Neuron (in vitro differentiated cells): Measurements from ENCODE around the gene SLC35F1.
"Not testable (repeated sequence)": the region's sequence is repeated elsewhere in the genome, so short reads cannot be mapped to it uniquely, and the experiment has no call there.

Experiments
- H2AFZ ChIP-seq: one replicate; pipeline ENCODE4 v1.6.1; 2013; ENCODE audit warnings: low read depth, mild to moderate bottlenecking, inconsistent platforms, low read length, moderate library complexity
- H3K27me3 ChIP-seq: one replicate; pipeline ENCODE4 v1.6.1; 2013; ENCODE audit warnings: low read length; ENCODE audit not compliant: insufficient read depth
- H3K36me3 ChIP-seq: one replicate; pipeline ENCODE4 v1.6.1; 2013; ENCODE audit warnings: low read length; ENCODE audit not compliant: insufficient read depth
- H3K4me1 ChIP-seq: one replicate; pipeline ENCODE4 v1.6.1; 2013; ENCODE audit warnings: low read length; ENCODE audit not compliant: insufficient read depth
- H3K4me3 ChIP-seq: 2 replicates; pipeline ENCODE4 v1.5.1; 2013; ENCODE audit warnings: mild to moderate bottlenecking, low read length, moderate library complexity
- H3K9me3 ChIP-seq: one replicate; pipeline ENCODE4 v1.6.1; 2013; ENCODE audit warnings: low read length

Gene SLC35F1

DNA sequence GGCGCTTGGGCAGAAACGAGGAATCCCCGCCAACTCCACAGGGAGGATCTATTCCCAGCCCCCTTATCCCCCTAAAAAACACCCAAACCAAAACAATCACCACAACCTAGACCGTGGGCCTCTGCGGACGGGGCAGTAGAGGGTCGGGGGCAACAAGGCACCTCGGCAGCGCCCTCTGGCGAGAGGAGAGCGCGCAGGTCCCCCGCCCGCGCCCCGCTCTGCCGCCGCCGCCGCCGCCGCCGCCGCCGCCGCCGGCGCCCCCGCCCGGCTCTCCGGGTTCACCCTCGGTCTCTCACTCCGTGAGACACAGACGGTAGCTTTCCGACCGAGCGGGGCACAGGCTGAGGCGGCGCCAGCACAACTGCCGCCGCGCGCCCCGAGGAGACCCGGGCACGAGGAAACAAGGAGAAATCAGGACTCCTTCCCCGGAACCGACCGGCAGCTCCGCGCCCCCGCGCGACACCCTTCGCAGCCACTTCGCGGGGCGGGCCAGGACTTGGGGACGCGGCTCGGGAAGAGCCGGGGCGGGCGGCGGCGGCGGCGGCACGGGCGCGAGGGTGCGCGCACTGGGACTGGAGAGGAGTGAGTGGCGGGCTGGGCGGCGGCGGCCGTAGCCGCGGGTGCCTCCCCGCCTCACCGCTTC lies at the start of gene SLC35F1:
Gene SLC35F1, plus strand, starts transcription at position 307 of the 643 bp plus-strand sequence.
- Histone ChIP-seq H3K27me3 (no peaks in the 10 kb centered on the region), H2AFZ (peak within 1 kb of the TSS; percentile 92), H3K9me3 (no peaks in the 10 kb centered on the region), H3K4me3 (peak within 1 kb of the TSS; percentile 73), H3K36me3 (no peaks in the 10 kb centered on the region), H3K4me1 (peaks cover 2% of the 10 kb centered on the region)

DNA sequence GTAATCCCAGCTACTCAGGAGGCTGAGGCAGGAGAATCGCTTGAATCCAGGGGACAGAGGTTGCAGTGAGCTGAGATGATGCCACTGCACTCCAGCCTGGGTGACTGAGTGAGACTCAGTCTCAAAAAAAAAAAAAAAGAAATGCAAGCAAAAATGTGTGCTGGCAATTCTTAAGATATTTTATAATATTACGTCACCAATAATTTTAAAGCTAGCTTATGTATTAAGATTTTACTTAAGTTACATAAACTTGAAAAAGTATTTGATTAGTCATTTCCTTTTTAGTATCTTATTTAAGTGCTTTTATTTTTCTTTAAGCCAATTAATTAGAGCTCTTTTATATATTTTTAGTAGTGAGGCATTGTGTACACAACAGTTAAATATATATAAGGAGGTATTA lies 48.5 kb upstream of the SLC35F1 start:
- not testable (repeated sequence) for H3K4me1 ChIP-seq, H2AFZ ChIP-seq, H3K36me3 ChIP-seq, H3K4me3 ChIP-seq, H3K9me3 ChIP-seq, H3K27me3 ChIP-seq

DNA sequence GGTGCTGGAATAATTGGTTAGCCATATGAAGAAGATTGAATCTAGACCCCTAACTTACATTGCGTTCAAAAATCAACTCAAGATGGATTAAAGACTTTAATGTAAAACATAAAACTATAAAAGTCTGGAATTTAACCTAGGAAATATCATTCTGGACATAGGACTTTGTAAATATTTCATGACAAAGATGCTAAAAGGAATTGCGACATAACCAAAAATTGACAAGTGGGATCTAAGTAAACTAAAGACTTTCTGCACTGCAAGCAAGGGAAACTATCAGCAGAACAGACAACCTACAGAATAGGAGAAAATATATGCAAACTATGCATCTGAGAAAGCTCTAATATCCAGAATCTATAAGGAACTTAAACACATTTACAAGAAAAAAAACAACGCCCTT lies 45.5 kb upstream of the SLC35F1 start:
- peaks cover 2% of the 10 kb centered on the region for H3K9me3 ChIP-seq
- H3K4me3 ChIP-seq = no peak overlapping the region
- no peak overlapping the region for H2AFZ ChIP-seq
- no peaks in the 10 kb centered on the region for H3K27me3 ChIP-seq
- no peaks in the 10 kb centered on the region for H3K4me1 ChIP-seq
- no peaks in the 10 kb centered on the region for H3K36me3 ChIP-seq

DNA sequence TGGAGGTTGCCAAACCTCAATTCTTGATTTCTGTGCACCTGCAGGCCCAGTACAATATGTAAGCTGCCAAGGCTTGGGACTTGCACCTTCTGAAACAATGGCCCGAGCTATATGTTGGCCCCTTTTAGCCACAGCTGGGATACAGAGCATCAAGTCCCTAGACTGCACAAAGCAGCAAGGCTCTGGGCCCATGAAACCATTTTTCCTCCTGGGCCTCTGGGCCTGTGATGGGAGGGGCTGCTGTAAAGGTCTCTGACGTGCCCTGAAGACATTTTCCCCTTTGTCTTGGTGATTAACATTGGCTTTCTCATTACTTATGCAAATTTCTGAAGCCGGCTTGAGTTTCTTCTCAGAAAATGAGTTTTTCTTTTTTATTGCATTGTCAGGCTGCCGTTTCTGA lies 40.5 kb upstream of the SLC35F1 start:
- no peaks in the 10 kb centered on the region for H3K36me3 ChIP-seq
- no peaks in the 10 kb centered on the region for H3K27me3 ChIP-seq
- no peak overlapping the region for H3K4me3 ChIP-seq
- H3K9me3 ChIP-seq = peaks cover 2% of the 10 kb centered on the region
- H2AFZ ChIP-seq = no peak overlapping the region
- no peaks in the 10 kb centered on the region for H3K4me1 ChIP-seq

DNA sequence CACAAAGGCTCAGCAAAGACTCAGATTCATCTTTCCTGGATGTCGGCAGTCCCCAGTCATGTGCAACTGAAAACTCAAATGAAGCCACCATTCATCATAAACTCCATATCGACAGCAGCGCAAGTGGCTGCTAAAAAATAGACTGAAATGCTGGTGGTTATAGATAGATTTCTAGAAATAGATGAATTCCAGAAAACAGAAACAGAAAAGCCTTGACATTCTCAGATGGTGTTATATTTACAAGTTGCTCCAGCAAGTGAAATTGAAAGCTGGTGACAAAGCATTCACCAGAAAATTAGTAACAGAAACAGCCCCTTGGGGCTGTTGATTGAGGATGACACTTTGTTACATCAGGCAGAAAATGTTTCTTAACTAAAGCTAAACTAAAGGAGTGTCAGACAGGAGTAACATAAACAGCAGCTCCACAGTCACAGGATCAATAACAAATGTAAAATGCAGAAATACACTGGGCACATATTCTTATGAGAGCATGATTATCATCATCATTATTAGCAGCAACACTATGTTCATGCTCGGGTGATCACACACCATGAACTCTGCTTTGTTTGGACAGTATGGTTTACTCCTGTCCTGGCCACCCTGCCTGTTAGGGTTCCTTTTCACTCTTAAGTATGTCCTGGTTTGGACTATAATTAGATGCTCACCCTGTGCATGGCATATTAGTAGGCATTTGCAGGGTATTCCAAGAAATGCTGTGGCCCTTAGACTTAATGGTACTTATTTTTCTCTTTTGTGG lies 36.4 kb upstream of the SLC35F1 start:
- Histone ChIP-seq H3K9me3 (peaks cover 2% of the 10 kb centered on the region), H3K4me1 (no peaks in the 10 kb centered on the region), H3K36me3 (no peaks in the 10 kb centered on the region), H2AFZ (no peak overlapping the region), H3K27me3 (no peaks in the 10 kb centered on the region), H3K4me3 (no peak overlapping the region)

DNA sequence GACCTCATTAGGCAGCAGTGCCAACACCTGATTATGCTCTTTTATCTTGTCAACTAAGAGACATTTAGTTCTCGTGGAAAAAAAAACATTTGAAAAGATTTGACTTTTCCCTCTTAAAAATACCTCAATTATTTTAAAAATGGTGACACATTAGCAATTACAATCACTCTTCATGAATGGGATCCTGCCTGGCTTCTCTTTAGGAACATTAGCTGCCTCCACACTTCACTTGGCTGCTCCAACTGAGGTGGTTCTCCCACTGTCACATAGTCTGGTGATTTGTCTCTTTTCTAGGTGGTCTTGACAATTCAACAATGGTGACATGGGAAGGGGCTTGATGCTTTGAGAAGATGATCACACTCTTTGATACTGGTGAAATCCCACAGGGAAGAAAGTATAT lies 26.2 kb upstream of the SLC35F1 start:
- Histone ChIP-seq H3K4me1 (peaks cover 11% of the 10 kb centered on the region), H3K27me3 (no peaks in the 10 kb centered on the region), H3K4me3 (no peak overlapping the region), H3K36me3 (no peaks in the 10 kb centered on the region), H2AFZ (no peak overlapping the region), H3K9me3 (no peaks in the 10 kb centered on the region)

DNA sequence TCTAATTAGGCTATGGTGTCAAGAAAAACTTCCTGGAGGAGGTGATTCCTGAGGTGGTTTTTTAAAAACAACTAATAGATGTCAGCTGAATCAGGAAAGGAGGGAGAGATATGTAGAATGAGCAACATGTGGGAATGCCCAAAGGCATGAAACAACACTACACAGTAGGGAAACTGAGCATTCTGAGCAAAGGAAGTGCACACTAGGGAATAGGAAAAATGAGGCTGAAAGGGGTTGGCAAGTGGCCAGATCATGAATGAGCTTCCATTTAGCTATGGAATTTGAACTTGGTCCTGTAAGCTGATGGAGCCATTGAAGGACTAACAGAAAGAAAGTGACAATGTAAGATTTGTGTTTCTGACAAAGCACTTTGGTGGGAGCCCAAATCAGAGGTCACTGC lies 16.9 kb upstream of the SLC35F1 start:
- Histone ChIP-seq H3K4me3 (no peak overlapping the region), H3K9me3 (no peaks in the 10 kb centered on the region)

DNA sequence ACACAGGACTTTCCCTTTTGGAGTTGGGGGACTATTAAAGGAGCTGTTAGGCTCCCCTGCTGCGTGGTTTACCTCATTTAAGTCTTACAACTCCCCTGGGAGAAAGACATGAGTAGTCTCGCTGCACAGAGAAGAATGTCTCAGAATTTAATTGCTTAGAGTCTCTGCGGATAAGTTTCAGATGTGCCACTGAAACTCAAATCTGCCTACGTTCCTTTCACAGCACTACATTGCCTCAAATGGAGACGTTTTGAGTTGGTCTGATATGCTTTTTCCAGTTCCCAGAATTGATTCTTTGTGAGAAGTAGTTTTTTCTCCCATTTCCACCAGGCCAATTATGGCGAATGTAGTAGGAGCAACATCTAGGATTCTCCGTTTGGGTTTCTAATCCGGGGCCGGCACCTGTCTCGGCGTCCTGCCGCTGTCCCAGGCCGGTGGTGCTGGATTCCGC lies 532 bp upstream of the SLC35F1 start:
- Histone ChIP-seq H2AFZ (peak overlapping the region; percentile 92), H3K4me3 (peak overlapping the region; percentile 73), H3K9me3 (no peaks in the 10 kb centered on the region), H3K4me1 (peaks cover 2% of the 10 kb centered on the region), H3K27me3 (no peaks in the 10 kb centered on the region), H3K36me3 (no peaks in the 10 kb centered on the region)

More for the DNA sequence above, 16.9 kb upstream of the SLC35F1 start:
- Histone ChIP-seq H2AFZ (no peak overlapping the region), H3K27me3 (peaks cover 3% of the 10 kb centered on the region), H3K36me3 (no peaks in the 10 kb centered on the region), H3K4me1 (peaks cover 7% of the 10 kb centered on the region)

DNA sequence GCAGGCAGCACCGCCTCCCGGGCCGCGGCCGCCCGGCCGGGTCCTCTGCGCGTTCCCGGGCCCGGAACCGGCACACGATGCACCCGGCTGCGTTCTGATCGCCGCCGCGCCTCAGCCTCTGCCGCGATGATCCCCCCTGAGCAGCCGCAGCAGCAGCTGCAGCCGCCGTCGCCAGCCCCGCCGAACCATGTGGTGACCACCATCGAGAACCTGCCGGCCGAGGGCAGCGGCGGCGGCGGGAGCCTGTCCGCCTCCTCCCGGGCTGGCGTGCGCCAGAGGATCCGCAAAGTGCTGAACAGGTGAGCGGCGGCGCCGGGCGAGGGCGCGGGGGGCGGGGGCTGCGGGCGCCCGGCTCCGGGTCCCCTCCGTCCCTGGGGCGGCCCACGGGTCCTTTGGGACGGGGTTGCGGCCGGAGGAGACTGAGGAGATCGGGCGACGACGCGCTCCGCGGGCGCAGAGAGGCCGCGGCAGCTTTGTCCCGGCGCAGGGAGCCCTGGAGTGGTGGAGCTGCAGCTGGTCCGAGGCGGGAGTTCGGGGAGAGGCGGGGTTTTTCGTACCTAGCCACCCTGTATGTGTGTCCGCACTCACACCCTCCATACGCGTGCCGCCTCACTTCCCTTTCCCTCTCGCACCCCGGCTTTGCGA lies 659 bp downstream of the SLC35F1 start:
- H2AFZ ChIP-seq = peak overlapping the region; percentile 92
- no peaks in the 10 kb centered on the region for H3K27me3 ChIP-seq
- H3K4me1 ChIP-seq = peaks cover 2% of the 10 kb centered on the region

DNA sequence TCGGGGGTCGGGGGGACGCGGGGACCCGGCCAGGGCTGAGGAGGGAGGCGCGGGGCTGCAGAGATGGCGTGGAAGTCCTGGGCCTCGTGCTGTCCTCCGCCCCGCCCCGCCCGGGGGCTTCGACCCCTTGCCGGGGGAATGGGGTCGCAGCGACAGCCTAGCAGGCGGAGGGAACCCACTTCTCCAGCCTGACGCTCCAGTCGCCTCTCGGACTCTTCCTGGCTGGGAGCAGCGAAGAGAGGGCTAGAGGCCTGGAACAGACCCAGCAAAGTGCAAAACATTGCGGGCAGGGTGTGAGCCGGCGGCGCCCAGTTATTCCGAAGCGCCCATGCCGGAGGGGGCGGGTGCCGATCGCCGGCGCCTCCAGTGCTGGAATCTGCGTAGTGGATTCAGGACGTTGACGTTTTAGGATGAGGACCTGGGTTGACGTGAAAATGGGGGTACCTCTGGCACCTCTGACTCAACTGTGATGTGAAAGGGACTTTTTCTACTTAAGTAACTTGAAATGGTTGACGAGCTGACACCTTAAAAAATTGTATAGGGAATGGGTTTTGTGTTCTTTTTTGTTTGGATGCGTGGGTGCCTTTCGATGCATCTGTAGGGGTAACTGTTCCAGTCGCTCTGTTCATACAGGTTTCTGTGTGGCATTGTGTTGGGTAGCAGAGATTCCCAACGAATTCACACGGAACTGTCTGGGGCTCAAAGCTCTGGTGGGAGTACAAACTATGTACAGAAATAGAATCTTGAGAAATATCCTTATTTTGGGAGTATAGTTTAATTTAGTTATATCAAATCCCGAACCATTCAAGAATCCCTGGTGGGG lies 1.4 kb downstream of the SLC35F1 start:
- H3K27me3 ChIP-seq = no peaks in the 10 kb centered on the region
- peak overlapping the region; percentile 73 for H3K4me3 ChIP-seq
- peak overlapping the region; percentile 92 for H2AFZ ChIP-seq

More for the DNA sequence above, 659 bp downstream of the SLC35F1 start:
- no peaks in the 10 kb centered on the region for H3K36me3 ChIP-seq
- H3K4me3 ChIP-seq = peak overlapping the region; percentile 73
- H3K9me3 ChIP-seq = no peaks in the 10 kb centered on the region

DNA sequence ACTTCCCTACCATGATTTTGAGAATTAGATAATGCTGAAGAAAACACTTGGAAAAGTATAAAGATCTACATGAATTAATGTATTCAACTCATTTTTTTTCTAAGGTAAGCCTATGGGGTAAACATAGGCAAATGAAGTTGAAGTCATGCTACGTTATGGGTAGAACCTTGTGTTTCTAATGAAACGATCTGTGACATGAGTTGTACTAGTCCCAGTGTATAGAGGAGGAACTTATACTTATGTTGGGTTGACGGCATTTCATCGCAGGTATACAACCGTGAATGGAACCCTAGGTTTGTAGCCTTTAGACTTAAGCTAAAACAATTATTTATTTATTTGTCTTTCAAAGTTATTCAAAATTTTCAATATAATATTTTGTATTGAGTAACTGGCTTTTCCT lies 2.6 kb downstream of the SLC35F1 start:
- no peak overlapping the region for H2AFZ ChIP-seq
- no peak overlapping the region for H3K4me3 ChIP-seq
- H3K4me1 ChIP-seq = peaks cover 2% of the 10 kb centered on the region
- H3K9me3 ChIP-seq = no peaks in the 10 kb centered on the region
- H3K27me3 ChIP-seq = no peaks in the 10 kb centered on the region
- H3K36me3 ChIP-seq = no peaks in the 10 kb centered on the region

More for the DNA sequence above, 1.4 kb downstream of the SLC35F1 start:
- no peaks in the 10 kb centered on the region for H3K9me3 ChIP-seq
- peaks cover 2% of the 10 kb centered on the region for H3K4me1 ChIP-seq
- no peaks in the 10 kb centered on the region for H3K36me3 ChIP-seq

DNA sequence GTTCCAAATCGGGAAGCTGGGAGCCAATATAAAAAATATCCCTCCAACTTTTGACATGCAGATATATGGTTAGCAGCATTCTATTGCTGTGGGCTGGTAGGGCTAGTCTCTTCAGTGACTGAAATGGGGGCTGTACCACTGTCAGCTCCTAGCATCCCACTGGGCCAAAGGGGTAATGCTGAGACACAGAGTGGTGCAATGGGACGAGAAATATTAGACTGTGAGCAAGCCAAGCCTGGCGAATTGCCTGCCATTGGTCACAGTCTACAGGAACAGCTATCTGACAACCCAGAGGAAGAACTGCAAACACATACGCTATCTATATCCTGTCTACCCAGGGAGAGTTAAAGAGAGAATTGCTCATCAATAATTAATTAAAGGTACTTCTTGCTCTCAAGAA lies 3.5 kb downstream of the SLC35F1 start:
- Histone ChIP-seq H3K4me1 (peaks cover 6% of the 10 kb centered on the region), H3K27me3 (no peaks in the 10 kb centered on the region), H3K4me3 (no peak overlapping the region), H2AFZ (no peak overlapping the region), H3K36me3 (no peaks in the 10 kb centered on the region), H3K9me3 (no peaks in the 10 kb centered on the region)
